Fibroblast of mammary gland (primary cell): Measurements from ENCODE around the gene GOLGA1.
A peak's percentile ranks its signal among the peaks of the same experiment; 100 is the strongest.

Source experiments
- DNase-seq: peaks from one replicate; pipeline ENCODE4 v3.0.0-alpha.2; 2010; ENCODE audit warnings: low read depth
- H3K4me3 ChIP-seq: 2 replicates; pipeline ENCODE4 v1.5.1; 2011; ENCODE audit warnings: low read depth, mild to moderate bottlenecking, low read length, moderate library complexity; ENCODE audit not compliant: control insufficient read depth
- TF ChIP-seq, protein P1 (sequence below): conservative IDR thresholded peaks from 2 replicates; pipeline ENCODE4 v1.5.1; 2011; ENCODE audit warnings: low read depth, low read length, inconsistent platforms; ENCODE audit not compliant: control insufficient read depth, insufficient read depth

GOLGA1 gene

GRCh38 chr9:124954255-124954654, 13.4 kb upstream of the GOLGA1 start:
- DNase-seq, result no peak
- no peak overlapping the region for H3K4me3 ChIP-seq
- TF ChIP-seq, protein P1, sequence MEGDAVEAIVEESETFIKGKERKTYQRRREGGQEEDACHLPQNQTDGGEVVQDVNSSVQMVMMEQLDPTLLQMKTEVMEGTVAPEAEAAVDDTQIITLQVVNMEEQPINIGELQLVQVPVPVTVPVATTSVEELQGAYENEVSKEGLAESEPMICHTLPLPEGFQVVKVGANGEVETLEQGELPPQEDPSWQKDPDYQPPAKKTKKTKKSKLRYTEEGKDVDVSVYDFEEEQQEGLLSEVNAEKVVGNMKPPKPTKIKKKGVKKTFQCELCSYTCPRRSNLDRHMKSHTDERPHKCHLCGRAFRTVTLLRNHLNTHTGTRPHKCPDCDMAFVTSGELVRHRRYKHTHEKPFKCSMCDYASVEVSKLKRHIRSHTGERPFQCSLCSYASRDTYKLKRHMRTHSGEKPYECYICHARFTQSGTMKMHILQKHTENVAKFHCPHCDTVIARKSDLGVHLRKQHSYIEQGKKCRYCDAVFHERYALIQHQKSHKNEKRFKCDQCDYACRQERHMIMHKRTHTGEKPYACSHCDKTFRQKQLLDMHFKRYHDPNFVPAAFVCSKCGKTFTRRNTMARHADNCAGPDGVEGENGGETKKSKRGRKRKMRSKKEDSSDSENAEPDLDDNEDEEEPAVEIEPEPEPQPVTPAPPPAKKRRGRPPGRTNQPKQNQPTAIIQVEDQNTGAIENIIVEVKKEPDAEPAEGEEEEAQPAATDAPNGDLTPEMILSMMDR, result no peak

DNA sequence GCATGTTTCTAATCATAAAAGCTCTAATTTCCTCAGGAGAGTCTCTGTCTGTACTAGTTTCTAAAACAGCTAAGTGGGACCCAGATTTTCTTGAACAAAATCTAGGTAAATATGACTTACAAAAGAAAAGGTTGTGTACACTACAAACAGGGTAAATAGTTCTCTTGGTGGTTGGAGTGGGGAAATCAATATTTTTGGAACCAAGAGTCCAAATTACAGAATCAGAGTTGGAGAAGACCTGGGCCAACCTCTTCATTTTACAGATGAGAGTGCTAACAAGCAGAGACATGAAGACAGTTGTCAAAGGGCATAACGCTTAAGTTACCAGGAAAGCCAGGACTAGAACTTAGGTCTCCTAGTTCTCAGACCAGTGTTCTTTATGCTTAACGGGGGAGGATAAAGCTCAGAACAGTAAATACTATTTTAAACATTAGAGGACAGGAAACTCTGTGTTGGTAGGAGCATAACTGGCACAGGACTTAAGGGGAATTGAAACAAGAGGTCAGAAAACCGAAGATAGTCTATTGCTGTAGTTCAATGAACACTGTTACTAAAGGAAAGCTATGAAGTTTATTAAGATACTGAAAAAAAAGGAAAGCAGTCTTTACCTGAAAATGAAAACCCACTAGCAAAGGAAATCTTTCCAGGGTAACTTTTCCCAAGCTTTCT, 9.3 kb upstream of the GOLGA1 start:
- H3K4me3 ChIP-seq, result no peak overlapping the region
- DNase-seq, result no peak
- TF ChIP-seq, protein P1, result no peak

DNA sequence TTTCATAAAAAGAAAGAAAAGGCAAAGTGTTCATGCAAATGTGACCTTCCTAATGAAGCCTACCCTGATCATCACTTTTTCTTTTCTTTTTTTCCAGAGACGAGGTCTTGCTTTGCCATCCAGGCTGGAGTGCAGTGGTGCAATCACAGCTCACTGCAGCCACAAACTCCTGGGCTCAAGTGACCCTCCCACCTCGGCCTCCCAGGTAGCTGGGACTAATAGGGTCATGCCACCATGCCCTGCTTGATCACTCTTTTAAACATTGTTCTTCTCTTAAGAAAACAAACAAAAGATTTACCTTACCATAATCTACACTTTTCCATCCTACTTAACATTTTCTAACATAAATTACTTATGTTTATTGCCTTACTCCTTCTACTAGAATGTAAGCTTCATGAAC, 8.5 kb upstream of the GOLGA1 start:
- TF ChIP-seq, protein P1, result no peak
- DNase-seq, result no peak
- no peak overlapping the region for H3K4me3 ChIP-seq

GRCh38 chr9:124947727-124948391, 7.0 kb upstream of the GOLGA1 start:
- DNase-seq, result no peak
- TF ChIP-seq, protein P1, result no peak
- H3K4me3 ChIP-seq, result no peak overlapping the region

DNA sequence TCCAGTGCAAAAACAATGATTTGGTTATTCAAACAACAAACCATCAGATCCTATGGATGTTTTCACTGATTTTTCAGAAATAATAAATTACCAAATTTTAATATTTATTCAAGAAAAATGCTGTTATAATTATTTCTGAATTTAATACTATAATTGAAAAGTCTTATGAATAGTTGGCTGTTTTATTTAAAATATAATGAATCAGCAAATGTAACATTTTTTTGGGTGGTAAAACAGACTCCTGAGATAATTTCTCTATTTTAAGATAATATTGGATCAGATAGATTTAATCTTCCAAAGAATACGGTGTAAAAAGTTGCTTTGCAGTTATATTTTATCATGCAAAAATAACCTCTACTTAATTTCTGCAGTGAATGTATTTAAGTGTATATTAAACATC, 5.3 kb upstream of the GOLGA1 start:
- DNase-seq, result no peak
- no peak overlapping the region for H3K4me3 ChIP-seq
- TF ChIP-seq, protein P1, result no peak

DNA sequence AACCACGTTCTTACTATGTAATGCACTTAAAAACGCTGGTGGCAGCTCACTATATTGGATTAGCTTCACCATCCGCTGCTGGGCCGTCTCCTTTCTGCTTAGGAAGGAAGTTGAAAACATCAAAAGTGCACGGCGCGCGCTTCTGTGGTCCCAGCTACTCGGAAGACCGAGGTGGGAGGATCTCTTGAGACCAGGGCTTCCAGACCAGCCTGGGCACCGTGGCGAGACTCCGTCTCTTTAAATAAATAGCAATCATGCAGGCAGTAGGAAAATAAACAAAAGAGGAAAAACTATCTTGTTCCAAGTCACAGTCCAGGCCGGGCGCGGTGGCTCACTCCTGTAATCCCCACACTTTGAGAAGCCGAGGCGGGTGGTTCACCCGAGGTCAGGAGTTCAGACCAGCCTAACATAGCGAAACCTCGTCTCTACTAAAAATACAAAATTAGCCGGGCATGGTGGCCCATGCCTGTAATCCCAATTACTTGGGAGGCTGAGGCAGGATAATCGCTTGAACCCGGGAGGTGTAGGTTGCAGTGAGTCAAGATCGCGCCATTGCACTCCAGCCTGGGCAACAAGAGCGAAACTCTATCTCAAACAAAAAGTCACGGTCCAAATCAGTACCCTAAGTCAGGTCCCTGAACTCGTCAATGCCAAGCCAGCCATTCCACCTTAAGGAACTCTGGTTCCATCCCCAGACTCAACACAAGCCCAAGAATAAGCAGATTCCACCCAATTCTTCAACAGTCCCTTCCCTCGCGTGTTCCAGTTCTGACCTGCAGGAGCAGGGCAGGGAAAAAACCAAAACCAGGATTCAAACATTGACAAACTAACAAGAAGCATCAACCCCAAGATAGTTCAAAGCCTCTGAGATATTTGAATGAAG, 1.0 kb upstream of the GOLGA1 start:
- TF ChIP-seq, protein P1, result peak; percentile 4
- H3K4me3 ChIP-seq, result peak overlapping the region; percentile 90
- peak; percentile 53 for DNase-seq
